ENCODE results near the gene SPRR5. TPM values are rescaled to one million over a fixed set of nuclear protein-coding genes. Genes with fewer than 3 reads are reported as not detected.

Gene SPRR5
- polyA plus RNA-seq (2012; ENCODE audit: insufficient read depth, insufficient read length): not detected

GRCh38 chr1:152946651-152947256 is at the start of gene SPRR5:
TSS of gene SPRR5 (plus strand) at chr1:152947206. CDS start at chr1:152948555, 1,349 bp downstream.
- DNase-seq (ENCODE audit: low read depth, low spot score): no peak

DNA sequence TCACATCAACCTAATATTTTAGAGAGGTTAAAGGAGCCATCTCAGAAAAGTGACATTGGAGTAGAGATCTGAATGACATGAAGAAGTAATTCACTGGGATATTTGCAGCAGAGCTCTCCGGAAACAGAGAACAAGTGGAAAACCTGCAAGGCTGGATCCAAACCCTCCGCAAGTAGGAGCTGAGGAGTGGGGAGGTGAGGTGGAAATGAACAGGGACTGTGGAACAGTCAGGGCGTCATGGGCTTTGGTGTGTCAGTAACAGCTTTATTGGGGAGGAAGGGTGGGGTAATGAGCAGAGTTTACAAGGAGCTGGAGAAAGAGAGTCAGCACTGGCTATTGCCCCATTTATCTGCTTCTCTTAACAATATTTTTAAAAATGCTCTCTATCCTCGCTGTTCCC is 48.0 kb upstream of the SPRR5 start:
- DNase-seq (ENCODE audit: low read depth, low spot score): no peak
- no peak overlapping the region for H3K4me3 ChIP-seq (ENCODE audit: low read length)

More at GRCh38 chr1:152946651-152947256, at the start of gene SPRR5:
- no peak within 1 kb of the TSS for H3K4me3 ChIP-seq (ENCODE audit: low read length)

GRCh38 chr1:152899883-152900282 is 47.1 kb upstream of the SPRR5 start:
- DNase-seq (ENCODE audit: low read depth, low spot score): no peak

DNA sequence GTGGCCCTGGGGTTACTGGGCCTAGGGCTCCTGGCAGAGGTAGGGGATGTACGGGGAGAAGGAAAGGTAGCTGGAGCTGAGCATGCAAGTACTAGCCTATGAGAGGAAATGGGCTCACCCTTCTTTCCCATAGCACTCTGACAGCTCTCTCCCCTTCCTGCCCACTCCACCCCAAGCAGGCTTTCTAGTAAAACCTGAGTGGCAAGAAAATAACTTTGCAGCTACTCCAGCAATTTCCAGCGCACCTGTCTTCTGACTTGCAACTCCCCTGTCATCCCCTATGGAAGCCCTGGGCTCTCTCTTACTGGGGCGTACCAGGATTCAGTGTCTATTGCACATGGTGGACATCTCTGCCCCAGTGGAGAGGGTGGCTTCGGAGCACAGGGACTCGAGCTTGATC is 45.4 kb upstream of the SPRR5 start:
- no peak for DNase-seq (ENCODE audit: low read depth, low spot score)
- no peak overlapping the region for H3K4me3 ChIP-seq (ENCODE audit: low read length)

More at GRCh38 chr1:152899883-152900282, 47.1 kb upstream of the SPRR5 start:
- H3K4me3 ChIP-seq (ENCODE audit: low read length): no peak overlapping the region

- DNase-seq (ENCODE audit: low read depth, low spot score): no peak
- H3K4me3 ChIP-seq (ENCODE audit: low read length): no peak overlapping the region
Measured at GRCh38 chr1:152902636-152903035, 44.4 kb upstream of the SPRR5 start.

DNA sequence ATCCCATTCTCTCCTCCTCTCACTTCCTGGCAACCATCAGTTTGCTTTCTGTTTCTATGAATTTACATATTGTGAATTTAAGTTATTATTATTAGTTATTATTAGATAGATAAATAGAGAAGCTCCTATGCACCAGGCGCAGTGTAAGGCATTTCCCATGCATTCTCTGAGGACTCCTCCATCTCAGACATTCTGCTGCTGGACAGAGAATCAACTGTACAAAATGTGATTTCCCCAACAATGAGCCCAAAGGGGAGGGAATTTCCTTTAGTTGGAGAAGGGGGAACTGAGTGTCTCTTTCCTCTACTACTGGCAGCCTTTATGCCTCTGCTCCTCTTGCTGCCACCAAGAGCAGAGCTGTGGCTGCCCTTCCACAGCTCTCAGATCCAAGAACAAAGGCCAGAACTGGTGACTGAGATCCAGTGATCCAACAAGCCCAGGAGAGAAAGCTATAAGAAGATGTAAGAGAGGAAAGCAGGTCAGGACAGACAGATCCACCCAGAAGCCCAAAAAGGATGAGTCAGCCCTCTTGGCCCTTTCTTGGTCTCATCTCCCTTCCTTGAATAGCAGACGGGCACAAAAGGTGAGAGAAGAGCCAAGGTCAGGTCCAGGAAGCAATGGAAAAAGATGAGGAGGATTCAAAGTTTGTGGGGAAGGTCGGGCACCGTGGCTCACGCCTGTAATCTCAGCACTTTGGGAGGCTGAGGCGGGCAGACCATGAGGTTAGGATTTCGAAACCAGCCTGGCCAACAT is 42.1 kb upstream of the SPRR5 start:
- no peak overlapping the region for H3K4me3 ChIP-seq (ENCODE audit: low read length)
- DNase-seq (ENCODE audit: low read depth, low spot score): no peak

DNA sequence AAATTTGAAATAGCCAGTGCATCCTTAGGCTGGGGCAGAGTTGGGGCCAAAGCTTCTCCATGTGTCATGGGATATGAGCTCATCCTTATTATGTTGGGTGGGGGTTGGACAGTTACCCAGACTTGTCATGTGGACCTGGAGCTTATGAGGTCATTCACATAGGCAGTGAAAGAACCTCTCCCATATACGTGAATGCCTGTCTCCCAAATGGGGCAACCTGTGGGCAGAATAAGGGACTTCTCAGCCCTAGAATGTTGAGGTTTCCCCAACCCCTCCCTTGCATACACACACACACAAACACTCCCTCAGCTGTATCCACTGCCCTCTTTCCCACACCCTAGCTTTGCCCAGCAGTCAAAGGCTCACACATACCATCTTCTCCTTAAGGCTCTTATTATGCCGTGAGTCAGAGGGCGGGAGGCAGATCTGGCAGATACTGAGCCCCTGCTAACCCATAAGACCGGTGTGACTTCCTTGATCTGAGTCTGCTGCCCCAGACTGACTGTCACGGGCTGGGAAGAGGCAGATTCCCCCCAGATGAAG is 40.9 kb upstream of the SPRR5 start:
- DNase-seq (ENCODE audit: low read depth, low spot score): no peak
- H3K4me3 ChIP-seq (ENCODE audit: low read length): no peak overlapping the region

DNA sequence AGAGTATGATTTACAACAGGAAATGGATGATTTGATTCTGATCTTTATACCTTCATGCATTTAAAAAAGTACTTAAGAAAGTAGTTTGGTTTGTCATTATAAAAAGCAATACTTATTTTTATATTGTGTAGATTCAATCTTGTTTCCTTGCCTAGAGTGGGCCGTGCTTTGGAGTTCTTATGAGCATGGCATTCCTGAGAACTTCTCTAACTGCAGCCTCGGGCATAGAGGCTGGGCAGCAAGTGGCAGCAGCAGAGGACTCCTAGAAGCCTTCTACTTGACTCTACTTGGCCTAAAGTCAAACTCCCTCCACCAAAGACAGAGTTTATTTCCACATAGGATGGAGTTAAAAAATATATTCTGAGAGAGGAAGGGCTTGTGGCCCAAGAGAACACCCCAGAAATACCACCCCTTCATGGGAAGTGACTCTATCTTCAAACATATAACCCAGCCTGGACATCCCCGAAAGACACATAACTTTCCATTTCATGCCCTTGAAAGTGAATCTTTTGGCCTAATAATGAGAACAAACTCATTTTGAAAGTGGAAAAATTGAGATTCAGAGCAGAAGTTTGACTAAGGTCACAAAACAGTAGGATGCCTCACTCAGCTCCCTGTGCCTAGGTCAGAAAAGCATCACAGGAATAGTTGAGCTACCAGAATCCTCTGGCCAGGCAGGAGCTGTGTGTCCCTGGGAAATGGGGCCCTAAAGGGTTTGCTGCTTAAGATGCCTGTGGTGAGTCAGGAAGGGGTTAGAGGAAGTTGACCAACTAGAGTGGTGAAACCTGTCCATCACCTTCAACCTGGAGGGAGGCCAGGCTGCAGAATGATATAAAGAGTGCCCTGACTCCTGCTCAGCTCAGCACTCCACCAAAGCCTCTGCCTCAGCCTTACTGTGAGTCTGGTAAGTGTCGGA is 39.1 kb upstream of the SPRR5 start, which contains the start of gene IVL:
Gene IVL (plus strand): TSS at position 861 of the 916 bp plus-strand sequence. CDS start 1,252 bp downstream, outside the sequence.
- DNase-seq (ENCODE audit: low read depth, low spot score): no peak

DNA sequence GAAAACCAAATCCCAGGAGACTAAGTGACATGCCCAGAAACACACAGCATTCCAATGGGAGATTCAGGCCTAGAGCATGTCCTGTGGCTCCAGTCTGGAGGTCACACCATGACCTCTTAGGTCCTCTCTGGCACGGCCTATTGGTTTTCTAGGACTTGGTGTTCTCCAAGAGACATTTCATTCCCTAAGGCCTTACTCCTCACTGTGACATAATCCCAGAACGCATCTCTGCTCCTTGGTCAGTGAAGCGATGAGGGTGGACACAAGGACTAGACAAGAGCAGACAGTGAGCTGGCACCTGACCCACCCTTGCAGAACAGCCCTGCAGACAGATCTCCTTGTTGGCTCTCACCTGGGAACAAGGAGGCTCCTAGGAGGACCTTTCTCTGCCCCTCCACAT is 37.8 kb upstream of the SPRR5 start:
- DNase-seq (ENCODE audit: low read depth, low spot score): no peak
- H3K4me3 ChIP-seq (ENCODE audit: low read length): no peak overlapping the region

More for the DNA sequence above, 39.1 kb upstream of the SPRR5 start, which contains the start of gene IVL:
- no peak within 1 kb of the TSS for H3K4me3 ChIP-seq (ENCODE audit: low read length)

DNA sequence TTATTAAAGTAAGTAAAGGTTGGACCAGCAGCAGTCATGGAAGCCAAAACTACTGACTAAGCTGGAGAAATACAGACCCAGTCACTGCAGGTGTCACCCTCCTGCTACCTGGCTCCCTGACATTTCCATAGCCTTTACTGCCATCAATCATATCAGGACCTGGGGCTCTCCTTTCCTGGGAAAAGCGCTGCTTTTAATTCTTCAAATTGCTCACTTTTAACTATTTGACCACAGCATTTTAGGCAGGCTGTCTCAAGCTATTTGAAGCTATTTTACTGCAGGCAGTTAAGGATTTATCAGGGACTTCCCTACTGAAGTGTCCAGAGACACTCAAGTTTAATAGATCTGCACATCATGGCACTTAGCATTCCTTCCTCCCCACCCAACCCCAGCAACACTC is 34.5 kb upstream of the SPRR5 start:
- no peak overlapping the region for H3K4me3 ChIP-seq (ENCODE audit: low read length)
- no peak for DNase-seq (ENCODE audit: low read depth, low spot score)

DNA sequence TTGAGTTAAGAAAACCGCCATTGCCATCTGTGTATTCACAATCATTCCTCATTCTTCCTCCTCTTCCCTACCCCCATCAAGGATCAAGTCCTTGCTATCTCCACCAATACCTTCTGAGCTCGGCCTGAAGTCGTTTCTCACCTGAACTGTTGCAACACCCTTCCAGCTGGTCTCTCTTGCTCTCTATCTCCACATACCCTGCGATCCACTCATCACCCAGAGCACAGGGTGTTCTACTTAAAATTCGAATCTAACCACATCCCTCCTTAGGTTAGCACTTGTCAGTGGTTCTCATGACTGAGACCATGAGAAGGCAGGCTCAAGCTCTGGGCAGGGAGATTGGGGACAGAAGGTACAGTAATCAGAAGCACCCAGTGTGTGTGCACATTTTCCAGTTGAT is 34.1 kb upstream of the SPRR5 start:
- H3K4me3 ChIP-seq (ENCODE audit: low read length): no peak overlapping the region
- DNase-seq (ENCODE audit: low read depth, low spot score): no peak

- no peak overlapping the region for H3K4me3 ChIP-seq (ENCODE audit: low read length)
- DNase-seq (ENCODE audit: low read depth, low spot score): peak; percentile 16
Measured at GRCh38 chr1:152917794-152918193, 29.2 kb upstream of the SPRR5 start.

DNA sequence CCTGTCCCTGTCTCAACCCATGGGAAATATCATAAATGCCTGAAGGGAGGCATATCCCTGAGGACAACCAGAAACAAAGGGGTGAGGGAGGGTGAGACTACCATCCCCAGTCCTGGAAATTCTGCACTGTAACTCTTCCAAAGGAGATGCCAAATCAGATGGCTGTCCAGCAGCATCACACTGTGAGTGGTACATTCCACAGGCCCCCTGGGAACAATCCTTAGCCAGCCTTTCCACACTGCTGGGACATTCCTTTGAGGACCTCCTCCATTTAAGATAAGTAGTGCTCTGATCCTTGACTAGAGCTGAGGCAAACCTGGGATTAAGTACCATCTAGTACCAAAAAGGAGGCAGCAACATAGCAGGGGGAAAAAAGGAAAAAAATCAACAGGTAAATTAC is 27.9 kb upstream of the SPRR5 start:
- no peak for DNase-seq (ENCODE audit: low read depth, low spot score)
- H3K4me3 ChIP-seq (ENCODE audit: low read length): no peak overlapping the region

DNA sequence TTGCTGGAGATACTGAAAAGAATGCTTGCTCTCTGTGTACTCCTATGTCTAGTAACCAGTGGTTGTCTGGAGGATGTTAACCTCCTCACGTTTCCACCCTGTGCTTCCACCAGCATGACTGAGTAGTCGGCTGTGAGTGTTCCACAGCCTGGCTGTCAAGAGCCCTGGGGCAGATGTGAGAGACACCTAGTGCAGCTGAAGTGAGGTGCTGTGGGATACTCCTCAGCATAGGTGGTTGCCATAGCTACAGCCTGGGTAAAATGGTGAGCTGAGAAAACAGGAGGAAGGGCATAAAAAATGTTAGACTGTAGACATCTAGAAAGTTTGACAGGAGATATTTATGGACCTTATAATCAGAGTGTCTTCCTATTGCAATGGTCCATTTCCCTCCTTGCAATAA is 22.8 kb upstream of the SPRR5 start:
- H3K4me3 ChIP-seq (ENCODE audit: low read length): no peak overlapping the region
- DNase-seq (ENCODE audit: low read depth, low spot score): no peak

GRCh38 chr1:152926091-152926490 is 20.9 kb upstream of the SPRR5 start:
- no peak overlapping the region for H3K4me3 ChIP-seq (ENCODE audit: low read length)
- DNase-seq (ENCODE audit: low read depth, low spot score): peak; percentile 6

DNA sequence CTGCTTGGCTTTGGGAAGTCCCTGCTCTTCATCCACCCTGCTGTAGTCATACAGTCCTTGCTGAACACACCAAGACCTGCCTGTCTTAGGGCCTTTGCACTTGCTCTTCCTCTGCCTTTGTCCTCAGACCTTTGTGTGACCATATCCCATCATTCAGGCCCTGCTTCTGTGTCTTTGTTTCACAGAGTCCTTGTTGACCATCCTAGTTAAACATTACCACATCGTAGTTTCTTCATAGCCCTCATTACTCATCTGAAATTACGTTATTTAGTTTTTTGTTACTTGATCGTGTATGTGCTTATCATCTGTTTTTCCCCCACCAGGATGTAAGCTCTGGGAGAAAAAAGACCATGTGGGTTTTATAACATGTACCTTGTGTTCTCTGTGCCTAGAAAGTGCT is 18.3 kb upstream of the SPRR5 start:
- no peak for DNase-seq (ENCODE audit: low read depth, low spot score)
- H3K4me3 ChIP-seq (ENCODE audit: low read length): no peak overlapping the region

- no peak overlapping the region for H3K4me3 ChIP-seq (ENCODE audit: low read length)
- DNase-seq (ENCODE audit: low read depth, low spot score): no peak
Measured at GRCh38 chr1:152932170-152932811, 14.7 kb upstream of the SPRR5 start.

GRCh38 chr1:152933196-152933595 is 13.8 kb upstream of the SPRR5 start:
- no peak overlapping the region for H3K4me3 ChIP-seq (ENCODE audit: low read length)
- DNase-seq (ENCODE audit: low read depth, low spot score): no peak

- H3K4me3 ChIP-seq (ENCODE audit: low read length): no peak overlapping the region
- DNase-seq (ENCODE audit: low read depth, low spot score): no peak
Measured at GRCh38 chr1:152940614-152941013, 6.4 kb upstream of the SPRR5 start.

All from Jurkat, Clone E6-1 (cell line).